Activated CD4-positive, CD25-positive, alpha-beta regulatory T cell (primary cell): ENCODE measurements around the gene PARVB.
A peak's percentile ranks its signal among the peaks of the same experiment; 100 is the strongest.
"Not testable (repeated sequence)": the region's sequence is repeated elsewhere in the genome, so short reads cannot be mapped to it uniquely, and the experiment has no call there.

Experiments used
- DNase-seq, 4 experiments: peaks; one replicate each; lab custom pipeline; 2025; lab: John Stamatoyannopoulos, UW

The PARVB gene

DNA sequence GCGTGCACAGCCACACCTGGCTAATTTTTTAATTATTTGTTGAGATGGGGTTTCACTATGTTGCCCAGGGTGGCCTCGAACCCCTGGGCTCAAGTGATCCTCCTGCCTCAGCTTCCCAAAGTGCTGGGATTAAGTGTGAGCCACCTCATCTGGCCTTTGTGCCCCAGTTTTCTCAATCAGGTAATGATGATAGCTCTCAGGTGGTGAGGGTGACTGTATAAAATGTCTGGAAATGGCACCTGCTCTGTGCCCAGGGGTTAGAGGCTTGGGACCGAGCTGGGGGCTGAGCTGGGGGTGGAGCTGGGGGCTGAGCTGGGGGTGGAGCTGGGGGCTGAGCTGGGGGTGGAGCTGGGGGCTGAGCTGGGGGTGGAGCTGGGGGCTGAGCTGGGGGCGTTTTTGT lies 32.5 kb downstream of the PARVB start:
- DNase-seq = not testable (repeated sequence)

DNA sequence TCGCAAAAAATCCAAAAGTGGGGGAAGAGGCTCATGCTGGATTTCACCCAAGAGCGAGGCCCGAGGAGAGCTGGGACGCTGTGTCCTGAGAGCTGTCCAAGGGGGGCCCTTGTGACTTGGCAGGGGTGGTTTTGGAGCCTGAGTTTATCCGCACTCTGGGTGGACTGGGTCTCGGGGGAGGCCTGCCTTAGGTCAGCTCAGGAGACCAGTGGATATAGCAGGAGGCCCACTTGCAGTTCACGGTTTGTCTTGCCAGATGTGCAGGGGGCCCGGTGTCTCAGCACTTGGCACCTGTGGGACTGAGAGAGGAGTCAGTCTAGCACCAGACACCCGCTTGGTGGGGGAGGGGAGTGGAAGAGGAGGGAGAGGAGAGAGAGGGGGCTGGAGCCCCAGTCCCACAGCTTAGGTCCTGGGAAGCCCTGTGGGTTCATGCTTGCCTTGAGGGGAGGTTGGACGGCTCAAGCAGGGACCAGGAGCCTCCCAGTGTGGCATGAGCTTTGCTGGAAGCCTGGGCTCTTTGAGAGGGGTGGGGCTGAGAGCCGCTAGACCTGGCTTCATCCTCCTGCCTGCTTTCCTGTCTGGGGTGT lies 33.4 kb downstream of the PARVB start:
- DNase-seq = no peak

DNA sequence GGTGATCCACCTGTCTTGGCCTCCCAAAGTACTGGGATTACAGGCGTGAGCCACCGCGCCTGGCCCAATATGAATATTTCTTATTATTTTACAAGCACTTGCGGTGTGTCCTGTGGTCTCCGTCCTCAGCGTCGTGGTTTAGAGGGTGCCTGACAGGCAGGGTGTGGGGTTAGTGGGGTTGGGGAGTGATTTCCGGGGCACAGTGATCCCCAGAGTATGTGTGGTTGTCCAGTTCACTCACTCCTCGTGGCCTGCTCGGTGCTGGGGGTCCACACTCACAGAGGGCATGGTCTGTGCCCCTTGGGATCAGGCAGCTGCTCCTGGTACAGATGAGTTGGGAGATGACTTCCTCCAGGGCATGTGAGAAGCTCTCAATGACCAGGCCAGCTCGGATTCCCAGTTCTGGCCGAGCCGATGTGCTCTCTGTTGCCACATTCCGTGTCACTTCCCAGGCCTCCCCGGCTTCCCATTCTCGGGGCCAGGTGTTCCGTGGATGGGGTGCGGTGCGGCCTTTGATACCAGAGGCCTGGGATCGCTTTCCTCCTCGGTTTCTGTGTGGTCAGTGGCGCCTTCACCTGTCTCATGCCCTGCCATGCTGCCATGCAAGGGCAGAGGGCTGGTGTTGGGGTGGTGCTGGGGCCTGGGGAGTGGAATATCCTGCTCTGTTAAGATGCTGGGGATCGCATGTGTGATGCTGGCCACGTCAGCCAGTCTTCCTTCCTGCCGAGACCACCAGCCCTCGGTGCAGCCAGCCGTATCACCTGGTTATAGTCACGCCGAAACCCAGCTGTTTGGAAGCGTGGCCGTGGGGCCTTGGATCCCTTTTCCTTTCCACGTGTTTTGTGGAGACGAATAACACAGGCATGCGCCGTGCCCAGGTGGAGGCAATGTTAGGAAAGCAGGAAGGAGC lies 39.6 kb downstream of the PARVB start:
- no peak for DNase-seq

DNA sequence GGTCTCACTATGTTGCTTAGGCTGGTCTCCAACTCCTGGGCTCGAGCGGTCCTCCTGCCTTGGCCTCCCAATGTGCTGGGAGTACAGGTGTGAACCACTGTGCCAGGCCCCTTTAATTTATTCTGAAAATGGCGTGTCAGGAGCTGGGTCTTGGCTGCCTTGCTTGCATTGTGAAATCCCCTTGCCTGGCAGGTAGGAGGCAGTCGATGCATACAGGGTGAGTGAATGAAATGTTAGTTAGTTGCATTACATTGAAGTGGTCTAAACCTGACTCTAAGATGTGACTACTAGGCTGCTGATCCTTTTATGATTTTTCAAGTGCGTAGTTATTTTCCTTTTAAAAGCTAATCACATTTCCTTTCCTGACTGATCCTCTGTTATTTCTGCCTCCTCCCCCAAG lies 42.9 kb downstream of the PARVB start:
- no peak for DNase-seq

DNA sequence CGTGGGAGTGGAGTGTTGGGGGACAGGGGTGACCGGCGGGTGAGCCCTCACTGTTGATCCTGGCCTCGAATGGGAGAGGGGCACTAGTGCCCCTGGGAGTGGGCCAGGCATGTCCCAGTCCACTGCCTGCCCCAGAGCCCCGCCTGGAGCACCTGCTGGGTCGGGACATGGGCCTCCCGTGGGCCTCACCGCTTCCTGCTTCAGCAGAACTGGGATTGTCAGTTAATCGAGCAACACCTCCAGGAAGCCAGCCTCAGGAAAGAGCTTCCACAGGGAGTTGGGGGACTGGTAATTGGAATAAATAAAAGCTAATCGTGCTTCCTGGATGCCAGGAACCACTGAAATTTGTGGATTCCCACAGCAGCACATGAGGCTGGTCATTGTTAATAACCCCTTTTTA lies 43.8 kb downstream of the PARVB start:
- no peak for DNase-seq

DNA sequence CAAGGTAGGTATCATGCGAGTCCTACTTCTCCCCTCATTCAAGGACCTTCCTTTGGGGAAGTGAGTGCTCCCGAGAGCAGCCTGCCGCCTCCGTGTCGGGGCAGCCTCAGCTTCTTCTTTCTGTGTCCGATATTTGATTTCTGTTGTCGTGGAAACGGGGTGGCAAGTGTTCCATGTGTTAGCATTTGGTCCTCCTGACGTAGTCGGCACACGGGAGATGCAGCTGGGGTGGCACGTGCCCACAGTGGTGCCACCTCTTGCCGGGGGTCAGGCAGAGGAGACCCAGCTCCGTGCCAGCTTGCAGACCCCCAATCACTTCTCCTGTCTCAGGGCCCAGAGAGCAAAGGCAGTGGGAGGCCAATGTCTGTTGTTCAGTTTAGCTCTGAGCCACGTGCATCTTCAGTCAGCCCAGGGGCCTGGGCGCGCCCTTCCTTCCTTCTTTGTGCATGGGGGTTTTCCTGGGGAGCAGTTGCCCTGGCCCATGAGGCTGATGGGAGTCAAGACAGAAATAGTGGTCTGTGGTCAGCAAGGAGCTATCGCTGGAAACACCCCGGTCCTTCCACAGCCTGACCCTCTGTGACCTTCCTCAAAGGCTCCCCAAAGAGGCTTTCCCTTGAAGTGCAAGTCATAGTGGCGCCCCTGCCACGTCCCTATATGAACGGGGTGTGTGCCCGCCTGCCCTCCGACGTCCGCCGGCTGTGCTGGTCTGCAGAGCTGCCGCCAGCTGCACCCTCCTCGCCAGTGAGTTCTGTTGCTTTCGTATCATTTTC lies 44.5 kb downstream of the PARVB start:
- no peak for DNase-seq

DNA sequence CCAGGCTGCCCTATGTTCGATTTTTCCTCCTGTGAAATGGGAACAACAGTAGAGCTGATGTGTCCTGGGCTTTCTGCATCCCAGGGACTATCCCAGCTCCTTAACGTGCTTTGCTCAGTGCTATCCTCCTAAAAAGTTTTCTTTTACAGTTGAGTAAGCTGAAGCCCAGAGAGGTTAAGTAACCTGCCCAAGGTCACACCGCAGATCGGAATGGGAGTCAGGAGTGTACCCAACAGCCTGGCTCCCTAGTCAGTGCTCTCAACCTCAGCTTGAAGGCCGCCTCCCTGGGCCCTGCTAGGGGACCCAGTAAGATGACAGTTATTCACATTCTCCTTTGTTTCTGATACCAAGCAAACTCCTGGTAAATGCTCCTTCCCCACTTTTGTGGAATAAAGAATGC lies 45.9 kb downstream of the PARVB start:
- DNase-seq = no peak

DNA sequence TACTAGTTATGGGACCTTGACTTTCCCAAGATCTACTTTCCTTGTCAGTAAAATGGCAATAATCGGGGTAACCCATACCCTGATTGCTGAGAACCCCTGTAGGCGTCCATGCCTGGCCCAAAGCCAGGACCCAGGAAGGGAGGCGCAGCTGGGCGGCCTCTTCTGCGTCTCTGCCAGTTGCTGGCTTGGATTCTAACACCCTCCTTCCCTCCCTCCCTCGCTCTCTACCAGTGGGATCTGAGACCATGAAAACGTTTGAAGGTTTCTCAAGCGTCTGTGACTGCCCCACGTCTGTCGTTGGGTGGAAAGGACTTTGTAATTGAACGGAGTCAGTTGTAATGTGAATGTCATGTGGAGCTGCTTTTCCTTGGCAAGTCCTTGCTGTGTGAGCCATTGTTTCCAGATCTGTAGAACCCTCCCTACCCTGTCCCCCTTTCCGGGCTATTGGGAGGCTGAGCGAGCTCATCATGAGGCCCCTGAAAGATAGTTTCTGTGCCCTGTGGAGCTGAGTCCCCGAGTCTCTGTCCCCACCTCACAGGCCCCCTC lies 47.8 kb downstream of the PARVB start:
- DNase-seq = no peak

DNA sequence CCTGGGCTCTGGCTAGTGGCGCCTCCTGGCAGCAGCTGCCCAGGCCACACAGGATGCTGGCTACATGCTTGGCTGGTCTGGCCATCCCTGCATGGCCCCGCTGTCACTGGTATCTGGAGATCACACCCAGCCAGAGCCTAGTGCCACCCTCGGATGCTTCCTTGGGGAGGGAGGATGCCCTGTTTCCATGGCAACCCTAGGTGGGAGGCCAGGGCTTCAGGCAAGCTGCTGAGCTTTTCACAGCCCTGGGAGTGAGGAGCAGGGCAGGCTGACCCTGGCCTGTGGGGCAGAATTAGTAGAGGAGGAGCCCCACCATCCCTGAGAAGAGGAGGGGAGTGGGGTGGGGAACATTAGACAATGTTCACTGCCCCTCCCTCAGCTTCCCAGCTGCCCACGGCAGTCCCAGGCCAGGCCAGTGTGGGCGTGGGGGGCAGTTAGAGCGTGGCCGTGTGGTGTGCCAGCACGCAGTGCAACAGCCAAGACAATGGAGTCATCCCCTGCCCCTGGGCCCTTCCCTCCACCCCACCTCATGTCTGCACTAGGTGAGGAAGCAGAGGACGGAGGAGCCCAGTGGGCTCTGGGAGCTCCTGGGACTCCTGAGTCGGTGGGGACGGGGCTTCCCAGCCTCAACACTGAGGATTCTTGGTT lies 50.4 kb downstream of the PARVB start:
- no peak for DNase-seq

DNA sequence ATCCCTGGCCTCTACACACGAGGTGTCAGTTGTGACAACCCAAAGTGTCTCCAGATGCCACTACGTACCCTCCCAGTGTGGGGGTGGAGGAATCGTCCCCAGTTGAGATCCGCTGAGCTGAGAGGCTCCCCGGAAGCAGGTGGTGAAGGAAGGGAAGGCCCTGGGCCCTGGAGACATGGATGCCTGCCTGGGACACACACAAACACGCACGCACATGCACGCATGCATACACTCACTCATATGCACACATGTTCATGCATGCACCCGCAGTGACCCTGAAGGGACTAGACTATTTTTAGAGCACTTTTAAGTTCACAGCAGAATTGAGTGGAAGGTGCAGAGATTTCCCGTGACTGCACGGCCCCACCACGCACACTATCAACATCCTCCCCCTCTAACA lies 50.9 kb downstream of the PARVB start:
- no peak for DNase-seq

DNA sequence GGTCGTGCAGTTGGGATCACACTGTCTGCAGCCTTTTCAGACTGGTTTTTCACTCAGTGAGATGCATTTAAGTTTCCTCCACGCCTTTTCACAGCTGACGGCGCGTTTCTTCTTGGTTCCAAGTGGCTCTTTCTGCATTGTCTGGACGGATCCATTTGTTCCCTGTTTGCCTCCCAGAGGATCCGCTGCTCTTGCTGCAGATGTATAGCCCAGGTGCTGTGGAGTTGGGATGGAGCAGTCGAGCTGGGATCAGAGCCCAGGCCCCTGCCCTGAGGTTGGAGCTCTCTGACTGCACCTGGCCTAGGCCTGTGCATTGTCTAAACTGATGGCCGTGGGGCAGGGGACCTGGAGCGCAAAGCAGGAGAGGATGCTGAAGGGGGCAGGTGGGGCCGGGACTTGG lies 51.6 kb downstream of the PARVB start:
- DNase-seq = no peak

DNA sequence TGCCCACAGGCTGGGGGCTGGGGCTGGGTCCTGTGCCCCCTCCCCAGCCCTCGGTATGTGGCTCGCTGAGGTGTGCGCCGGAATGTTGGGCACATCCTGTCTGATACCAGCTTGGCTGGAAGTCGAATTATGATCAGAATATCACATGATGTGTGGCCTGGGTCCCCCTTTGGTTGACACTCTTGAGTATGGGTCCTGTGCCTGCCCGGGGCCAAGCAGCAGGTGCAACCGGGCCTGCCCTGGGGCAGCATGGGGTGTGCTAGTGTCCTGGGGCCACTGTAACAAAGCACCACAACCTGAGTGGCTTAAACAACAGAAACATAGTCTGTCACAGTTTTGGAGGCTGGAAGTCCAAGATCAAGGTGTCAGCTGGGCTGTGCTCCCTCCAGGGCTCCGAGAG lies 52.7 kb downstream of the PARVB start:
- no peak for DNase-seq

DNA sequence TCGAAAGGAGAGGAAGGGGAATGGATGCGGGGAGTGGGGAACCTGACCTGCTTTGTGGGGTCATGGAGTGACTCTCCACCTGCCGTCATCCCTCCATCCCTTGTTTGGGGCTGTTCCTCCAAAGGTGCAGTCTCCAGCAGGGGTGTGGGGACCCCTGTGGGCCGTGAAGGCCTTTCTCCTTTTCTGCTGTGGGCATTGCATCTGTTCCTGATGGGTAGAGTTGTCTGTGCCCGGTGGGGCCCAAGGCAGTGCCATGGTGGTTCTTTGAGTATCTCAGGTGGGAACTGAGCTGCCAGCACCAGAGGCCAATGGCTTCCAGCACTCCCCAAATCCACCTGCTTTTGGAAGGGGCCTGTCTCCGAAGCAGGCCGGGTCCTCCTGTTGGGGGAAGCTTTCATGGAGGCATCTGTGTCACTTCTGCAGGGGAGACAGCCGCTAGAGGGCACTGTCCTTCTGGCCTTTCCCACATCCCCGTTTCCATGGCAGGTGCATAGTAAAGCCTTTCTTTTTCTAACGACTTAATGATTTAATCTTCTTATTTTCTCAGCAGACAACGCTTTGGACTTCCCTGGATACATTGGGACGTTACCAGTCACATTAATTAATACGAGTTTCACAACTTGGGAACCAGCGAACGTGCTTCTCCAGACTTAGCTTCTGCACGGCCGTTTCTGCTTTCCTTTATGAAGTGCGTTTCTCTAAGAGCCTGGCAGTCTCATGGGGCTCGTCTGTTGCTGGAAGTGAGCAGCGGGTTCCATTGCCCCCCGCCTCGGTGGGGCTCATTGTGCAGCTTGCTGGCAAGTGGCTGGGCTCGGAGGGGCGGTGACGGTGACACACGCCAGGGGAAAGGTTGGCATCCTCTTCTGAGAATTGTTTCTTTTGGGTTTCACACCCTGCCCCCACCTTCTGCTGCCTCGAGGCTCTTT lies 57.1 kb downstream of the PARVB start:
- DNase-seq = peak; percentile 33 to 53 (median 38)

DNA sequence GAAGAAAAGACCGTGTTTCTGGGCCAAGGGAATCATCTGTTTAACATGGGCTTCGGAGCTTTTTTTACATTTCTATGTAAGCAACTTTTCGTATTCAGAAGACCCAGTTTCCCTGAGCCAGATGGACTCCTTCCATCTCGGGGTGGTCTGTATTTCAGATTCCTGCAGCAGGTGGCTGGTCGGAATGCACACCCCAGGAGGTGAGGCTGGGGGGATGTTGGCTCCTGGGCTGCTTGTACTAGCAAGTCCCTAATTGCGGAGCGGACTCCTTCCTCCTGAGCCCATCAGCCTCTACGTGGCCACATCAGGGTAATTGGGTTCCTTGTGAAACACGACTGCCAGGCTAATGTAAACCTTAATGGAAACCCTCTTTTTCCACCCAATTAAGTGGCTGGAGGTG lies 58.7 kb downstream of the PARVB start:
- DNase-seq = no peak

DNA sequence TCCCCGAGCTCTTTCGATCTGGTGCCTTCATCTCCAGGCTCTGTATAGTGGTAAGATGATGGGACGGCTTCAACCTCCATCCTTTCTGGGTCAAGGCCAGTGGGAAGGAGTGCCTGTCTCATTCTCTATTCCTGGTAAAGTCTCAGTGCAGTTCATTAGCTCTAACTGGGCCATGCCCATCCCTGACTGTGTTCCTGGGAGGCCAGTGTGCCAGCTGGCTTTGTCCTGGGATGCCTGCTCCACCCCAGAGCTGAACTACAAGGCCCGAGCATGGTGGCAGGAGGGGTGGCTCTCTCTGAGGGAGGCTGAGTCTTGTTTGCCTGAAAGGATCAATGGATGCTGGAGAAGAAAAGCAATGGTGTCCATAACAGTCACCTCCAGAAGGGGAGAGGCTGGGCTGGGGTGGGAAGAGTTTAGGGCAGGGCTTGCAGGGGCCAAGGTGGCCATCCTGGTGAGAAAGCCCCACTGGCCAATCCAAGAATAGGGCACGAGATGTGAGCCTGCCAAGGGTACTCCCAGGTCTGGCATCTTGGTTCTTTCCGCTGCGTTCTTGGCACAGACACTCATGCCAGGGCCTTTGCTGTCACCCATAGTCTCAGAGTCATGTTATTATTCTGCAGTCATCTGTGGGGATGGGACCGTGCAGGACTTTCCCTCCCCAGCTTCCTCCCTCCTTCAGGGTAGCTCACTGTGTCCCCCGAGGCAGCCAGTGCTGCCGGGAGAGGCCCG lies 60.1 kb downstream of the PARVB start:
- no peak for DNase-seq

DNA sequence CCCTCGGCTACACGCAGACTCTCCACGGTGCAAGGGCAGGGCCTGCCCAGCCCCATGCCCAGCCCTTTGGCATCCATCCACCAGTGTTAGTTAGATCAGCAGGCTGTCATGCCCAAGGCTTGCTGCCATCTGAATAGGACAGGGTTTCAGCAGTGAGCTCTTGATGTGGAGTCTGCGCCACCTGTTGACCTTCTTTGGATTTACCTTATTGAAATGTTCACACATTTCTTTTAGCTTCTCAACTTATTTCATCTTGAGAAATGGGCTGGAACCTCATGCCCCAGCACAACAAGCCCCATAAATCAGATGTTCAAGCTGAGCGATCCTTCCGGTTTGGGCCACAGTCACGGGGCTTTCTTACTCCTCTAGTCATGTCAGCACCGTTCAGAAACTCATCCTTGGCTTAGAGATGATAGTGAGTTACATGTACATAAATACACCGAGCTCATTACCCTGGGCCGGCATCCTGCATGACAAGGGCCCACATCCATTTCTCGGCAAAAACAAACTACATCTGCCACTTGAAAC lies 61.7 kb downstream of the PARVB start:
- DNase-seq = no peak

DNA sequence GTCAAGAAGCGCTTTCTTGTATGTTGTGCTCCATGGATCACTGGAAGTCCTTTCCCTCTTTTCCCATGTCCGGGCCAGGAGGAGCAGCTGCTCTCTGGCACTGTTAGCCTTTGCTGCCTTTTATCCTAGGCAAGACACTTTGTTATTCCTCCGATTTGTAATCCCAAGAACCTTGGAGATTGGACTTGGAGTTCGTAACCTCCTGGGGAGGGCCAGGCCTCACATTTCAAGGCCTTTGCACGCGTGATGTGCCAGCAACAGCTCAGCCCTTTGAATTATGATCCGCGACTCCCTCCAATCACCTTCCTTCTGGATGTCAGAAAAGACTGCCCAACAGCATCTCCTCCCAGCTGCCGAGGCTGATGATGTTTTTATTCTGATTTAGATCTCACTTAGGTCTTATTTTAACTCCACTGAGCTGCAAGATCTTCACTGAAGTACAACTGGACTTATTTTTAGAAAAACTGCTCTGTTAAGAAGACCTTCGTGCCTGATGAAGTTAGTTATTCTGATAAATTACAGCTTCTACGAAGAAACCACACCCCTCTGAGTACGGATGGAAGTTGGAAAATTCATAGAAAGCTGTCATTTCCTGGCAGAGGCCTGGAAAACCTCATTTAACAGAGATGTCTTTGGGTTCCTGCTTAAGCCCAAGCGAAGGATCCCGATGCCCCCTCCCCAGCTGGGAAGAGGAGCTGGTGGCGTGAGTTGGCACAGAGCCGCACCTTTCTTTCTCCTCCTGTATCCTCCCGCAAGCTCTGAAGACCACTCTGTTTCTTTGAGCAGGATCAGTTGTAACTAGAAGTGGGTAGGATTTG lies 62.4 kb downstream of the PARVB start:
- no peak for DNase-seq

DNA sequence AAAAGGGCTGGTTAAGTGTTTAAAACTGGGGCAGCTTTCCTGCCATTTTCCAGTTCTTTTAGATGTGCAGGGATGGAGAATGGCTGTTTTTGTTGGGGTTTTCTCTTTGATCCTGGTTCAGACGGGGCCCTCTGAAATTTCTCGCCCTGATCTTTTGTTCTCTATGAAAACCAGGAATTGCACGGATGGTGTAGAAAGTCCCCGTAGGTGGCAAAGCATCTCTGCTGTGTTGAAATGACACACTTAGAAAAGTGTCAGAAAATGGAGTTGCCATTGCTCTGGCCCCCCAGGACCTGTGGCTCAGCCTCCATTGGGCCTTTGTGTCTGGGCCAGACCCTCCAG lies 63.0 kb downstream of the PARVB start:
- DNase-seq = no peak

DNA sequence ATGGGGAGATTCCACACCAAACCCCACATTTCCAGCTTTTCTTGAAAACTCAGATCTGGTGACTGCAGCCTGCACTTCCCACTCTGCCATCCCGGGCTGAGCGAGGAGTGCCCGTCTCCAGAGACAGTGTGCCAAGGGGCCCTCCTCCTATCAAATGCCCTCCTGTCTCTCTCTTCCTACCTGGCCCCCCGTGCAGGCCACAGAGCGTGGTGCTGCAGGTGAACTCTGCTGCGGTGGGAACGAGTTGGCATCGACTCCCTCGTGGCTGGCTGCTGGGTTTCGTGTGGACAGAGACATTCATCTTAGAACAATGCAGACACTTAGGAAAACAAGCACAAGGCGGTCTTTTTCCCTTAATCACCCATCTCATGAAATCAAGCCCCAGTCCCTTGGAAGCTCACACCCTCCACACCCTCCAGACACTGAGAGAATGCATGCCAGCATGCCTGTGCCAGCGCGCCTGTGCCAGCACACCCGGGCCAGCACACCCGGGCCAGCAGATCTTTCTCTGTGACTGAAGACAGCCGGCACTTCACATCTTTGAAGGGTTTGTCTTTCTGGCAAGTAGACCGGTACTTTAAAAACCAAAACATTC lies 65.0 kb downstream of the PARVB start:
- DNase-seq = no peak
